NOMO-1 treated with DMSO at 0.1 percent for 48 hours (cell line): ENCODE measurements around the gene KCNH1.

Experiments used
- DNase-seq: peaks from one replicate; lab custom pipeline; 2025; ENCODE audit not compliant: unreplicated experiment; lab: John Stamatoyannopoulos, UW

The KCNH1 gene

GRCh38 chr1:210727709-210728108 lies 406.2 kb downstream of the KCNH1 start:
- no peak for DNase-seq

- DNase-seq, result peak; percentile 6
These were observed 407.3 kb downstream of the KCNH1 start for GRCh38 chr1:210726621-210727020.

- no peak for DNase-seq
These were observed 409.2 kb downstream of the KCNH1 start for GRCh38 chr1:210724768-210725167.

GRCh38 chr1:210723646-210724045 lies 410.3 kb downstream of the KCNH1 start:
- no peak for DNase-seq

- DNase-seq, result no peak
These were observed 411.4 kb downstream of the KCNH1 start for GRCh38 chr1:210722410-210723081.

GRCh38 chr1:210715072-210715471 lies 418.9 kb downstream of the KCNH1 start:
- no peak for DNase-seq

- DNase-seq, result no peak
These were observed 421.9 kb downstream of the KCNH1 start for GRCh38 chr1:210711825-210712612.

GRCh38 chr1:210709701-210710100 lies 424.2 kb downstream of the KCNH1 start:
- DNase-seq, result no peak

- no peak for DNase-seq
These were observed 426.4 kb downstream of the KCNH1 start for GRCh38 chr1:210707300-210708240.

- no peak for DNase-seq
These were observed 427.7 kb downstream of the KCNH1 start for GRCh38 chr1:210706246-210706645.

GRCh38 chr1:210705086-210705485 lies 428.9 kb downstream of the KCNH1 start:
- no peak for DNase-seq

GRCh38 chr1:210703593-210703992 lies 430.4 kb downstream of the KCNH1 start:
- no peak for DNase-seq

- no peak for DNase-seq
These were observed 431.4 kb downstream of the KCNH1 start for GRCh38 chr1:210702506-210702905.

- DNase-seq, result no peak
These were observed 433.4 kb downstream of the KCNH1 start for GRCh38 chr1:210700511-210700910.

- no peak for DNase-seq
These were observed 433.9 kb downstream of the KCNH1 start for GRCh38 chr1:210700083-210700482.

- no peak for DNase-seq
These were observed 435.3 kb downstream of the KCNH1 start for GRCh38 chr1:210698661-210699060.

- no peak for DNase-seq
These were observed 436.8 kb downstream of the KCNH1 start for GRCh38 chr1:210697185-210697584.

- DNase-seq, result no peak
These were observed 437.2 kb downstream of the KCNH1 start for GRCh38 chr1:210696709-210697108.

- no peak for DNase-seq
These were observed 438.9 kb downstream of the KCNH1 start for GRCh38 chr1:210695026-210695425.

GRCh38 chr1:210692796-210693195 lies 441.2 kb downstream of the KCNH1 start:
- peak; percentile 78 for DNase-seq

GRCh38 chr1:210691039-210691610 lies 442.8 kb downstream of the KCNH1 start:
- DNase-seq, result no peak
